ENCODE measurements around the gene LCE3E.

DNA sequence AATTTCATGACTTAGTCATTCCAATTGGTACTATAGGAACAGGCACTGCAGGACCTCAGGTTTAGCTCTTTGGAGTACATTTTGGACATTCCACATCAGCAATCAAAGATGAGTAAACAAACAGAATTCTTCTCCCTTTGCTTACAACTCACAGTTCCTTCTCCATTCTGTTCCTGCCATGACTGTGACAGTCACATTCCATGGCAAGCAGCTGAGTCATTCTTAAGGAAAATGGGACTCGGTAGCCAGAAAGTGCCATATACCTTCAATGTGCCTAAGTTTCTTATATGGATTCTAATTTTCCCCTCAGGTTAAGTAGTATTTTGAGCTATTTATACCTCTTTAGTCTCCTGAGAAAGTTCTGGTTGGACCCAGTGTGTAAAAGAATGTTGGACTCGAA, 26.7 kb downstream of the LCE3E start:
- TF ChIP-seq, protein P1, sequence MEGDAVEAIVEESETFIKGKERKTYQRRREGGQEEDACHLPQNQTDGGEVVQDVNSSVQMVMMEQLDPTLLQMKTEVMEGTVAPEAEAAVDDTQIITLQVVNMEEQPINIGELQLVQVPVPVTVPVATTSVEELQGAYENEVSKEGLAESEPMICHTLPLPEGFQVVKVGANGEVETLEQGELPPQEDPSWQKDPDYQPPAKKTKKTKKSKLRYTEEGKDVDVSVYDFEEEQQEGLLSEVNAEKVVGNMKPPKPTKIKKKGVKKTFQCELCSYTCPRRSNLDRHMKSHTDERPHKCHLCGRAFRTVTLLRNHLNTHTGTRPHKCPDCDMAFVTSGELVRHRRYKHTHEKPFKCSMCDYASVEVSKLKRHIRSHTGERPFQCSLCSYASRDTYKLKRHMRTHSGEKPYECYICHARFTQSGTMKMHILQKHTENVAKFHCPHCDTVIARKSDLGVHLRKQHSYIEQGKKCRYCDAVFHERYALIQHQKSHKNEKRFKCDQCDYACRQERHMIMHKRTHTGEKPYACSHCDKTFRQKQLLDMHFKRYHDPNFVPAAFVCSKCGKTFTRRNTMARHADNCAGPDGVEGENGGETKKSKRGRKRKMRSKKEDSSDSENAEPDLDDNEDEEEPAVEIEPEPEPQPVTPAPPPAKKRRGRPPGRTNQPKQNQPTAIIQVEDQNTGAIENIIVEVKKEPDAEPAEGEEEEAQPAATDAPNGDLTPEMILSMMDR (IDR thresholded peaks at IDR 0.05), result no peak
- no peak for TF ChIP-seq POLR2A (IDR thresholded peaks at IDR 0.05)
